GM19035 (cell line): ENCODE data around the gene ZBTB34.

Experiments
- ATAC-seq: cut with Tn5 transposase; IDR thresholded peaks from one replicate; pipeline ENCODE4 v1.9.1; 2021; ENCODE audit not compliant: unreplicated experiment

ZBTB34 gene

GRCh38 chr9:126915846-126916543 lies 55.6 kb downstream of the ZBTB34 start:
- ATAC-seq, result no peak

GRCh38 chr9:126916909-126917308 lies 56.5 kb downstream of the ZBTB34 start:
- no peak for ATAC-seq

- no peak for ATAC-seq
Measured at GRCh38 chr9:126919193-126919592, 58.8 kb downstream of the ZBTB34 start.

- no peak for ATAC-seq
Measured at GRCh38 chr9:126925876-126926275, 65.4 kb downstream of the ZBTB34 start.

GRCh38 chr9:126926364-126926763 lies 65.9 kb downstream of the ZBTB34 start:
- ATAC-seq, result no peak

GRCh38 chr9:126927419-126927818 lies 67.0 kb downstream of the ZBTB34 start:
- ATAC-seq, result no peak

- no peak for ATAC-seq
Measured at GRCh38 chr9:126932871-126933321, 72.5 kb downstream of the ZBTB34 start.

- no peak for ATAC-seq
Measured at GRCh38 chr9:126933334-126933980, 73.0 kb downstream of the ZBTB34 start.

GRCh38 chr9:126934441-126934840 lies 74.0 kb downstream of the ZBTB34 start:
- no peak for ATAC-seq
